Neural progenitor cell (in vitro differentiated cells): ENCODE results near the gene LYRM4.

ENCODE experiments used
- EZH2 ChIP-seq: fragments of 200-600 bp; sonication (generic); IDR thresholded peaks from 2 replicates; pipeline ENCODE4 v1.6.1; 2017; ENCODE audit warnings: antibody characterized with exemption, mild to moderate bottlenecking, moderate library complexity
- EZH2phosphoT487 ChIP-seq: fragments of 200-600 bp; sonication (generic); IDR thresholded peaks from 2 replicates; pipeline ENCODE4 v1.6.1; 2017; ENCODE audit warnings: antibody characterized with exemption
- TF ChIP-seq, protein P1 (sequence below): fragments of 200-600 bp; sonication (generic); IDR thresholded peaks from 2 replicates; pipeline ENCODE4 v1.5.1; 2017; ENCODE audit warnings: antibody characterized with exemption, mild to moderate bottlenecking

- TF ChIP-seq EZH2, result no peak
- TF ChIP-seq, protein P1, sequence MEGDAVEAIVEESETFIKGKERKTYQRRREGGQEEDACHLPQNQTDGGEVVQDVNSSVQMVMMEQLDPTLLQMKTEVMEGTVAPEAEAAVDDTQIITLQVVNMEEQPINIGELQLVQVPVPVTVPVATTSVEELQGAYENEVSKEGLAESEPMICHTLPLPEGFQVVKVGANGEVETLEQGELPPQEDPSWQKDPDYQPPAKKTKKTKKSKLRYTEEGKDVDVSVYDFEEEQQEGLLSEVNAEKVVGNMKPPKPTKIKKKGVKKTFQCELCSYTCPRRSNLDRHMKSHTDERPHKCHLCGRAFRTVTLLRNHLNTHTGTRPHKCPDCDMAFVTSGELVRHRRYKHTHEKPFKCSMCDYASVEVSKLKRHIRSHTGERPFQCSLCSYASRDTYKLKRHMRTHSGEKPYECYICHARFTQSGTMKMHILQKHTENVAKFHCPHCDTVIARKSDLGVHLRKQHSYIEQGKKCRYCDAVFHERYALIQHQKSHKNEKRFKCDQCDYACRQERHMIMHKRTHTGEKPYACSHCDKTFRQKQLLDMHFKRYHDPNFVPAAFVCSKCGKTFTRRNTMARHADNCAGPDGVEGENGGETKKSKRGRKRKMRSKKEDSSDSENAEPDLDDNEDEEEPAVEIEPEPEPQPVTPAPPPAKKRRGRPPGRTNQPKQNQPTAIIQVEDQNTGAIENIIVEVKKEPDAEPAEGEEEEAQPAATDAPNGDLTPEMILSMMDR, result no peak
- no peak for TF ChIP-seq EZH2phosphoT487
These were observed 97.5 kb downstream of the LYRM4 start for GRCh38 chr6:5163247-5163646.
